ENCODE measurements around the gene CNNM4.

Gene CNNM4

DNA sequence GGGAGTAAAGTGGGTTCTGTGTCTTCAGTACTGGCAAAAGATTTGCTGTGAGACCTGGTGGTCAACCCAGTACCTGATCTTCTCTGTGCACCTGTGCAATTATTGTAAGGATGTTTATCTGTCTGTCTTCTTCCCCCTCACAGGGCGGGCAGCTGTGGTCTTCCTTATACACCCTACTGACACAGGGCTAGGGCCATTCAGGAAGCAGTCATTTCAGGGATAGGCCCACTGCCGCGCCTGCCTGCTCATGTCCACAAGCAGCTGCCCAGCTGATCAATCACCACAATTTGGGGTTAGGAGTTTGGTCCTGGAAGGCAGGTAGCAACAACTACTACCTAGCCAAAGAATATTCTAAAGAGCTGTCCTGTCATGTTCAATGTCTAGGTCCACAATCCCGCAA lies 1.2 kb upstream of the CNNM4 start:
- DNase-seq: no peak

DNA sequence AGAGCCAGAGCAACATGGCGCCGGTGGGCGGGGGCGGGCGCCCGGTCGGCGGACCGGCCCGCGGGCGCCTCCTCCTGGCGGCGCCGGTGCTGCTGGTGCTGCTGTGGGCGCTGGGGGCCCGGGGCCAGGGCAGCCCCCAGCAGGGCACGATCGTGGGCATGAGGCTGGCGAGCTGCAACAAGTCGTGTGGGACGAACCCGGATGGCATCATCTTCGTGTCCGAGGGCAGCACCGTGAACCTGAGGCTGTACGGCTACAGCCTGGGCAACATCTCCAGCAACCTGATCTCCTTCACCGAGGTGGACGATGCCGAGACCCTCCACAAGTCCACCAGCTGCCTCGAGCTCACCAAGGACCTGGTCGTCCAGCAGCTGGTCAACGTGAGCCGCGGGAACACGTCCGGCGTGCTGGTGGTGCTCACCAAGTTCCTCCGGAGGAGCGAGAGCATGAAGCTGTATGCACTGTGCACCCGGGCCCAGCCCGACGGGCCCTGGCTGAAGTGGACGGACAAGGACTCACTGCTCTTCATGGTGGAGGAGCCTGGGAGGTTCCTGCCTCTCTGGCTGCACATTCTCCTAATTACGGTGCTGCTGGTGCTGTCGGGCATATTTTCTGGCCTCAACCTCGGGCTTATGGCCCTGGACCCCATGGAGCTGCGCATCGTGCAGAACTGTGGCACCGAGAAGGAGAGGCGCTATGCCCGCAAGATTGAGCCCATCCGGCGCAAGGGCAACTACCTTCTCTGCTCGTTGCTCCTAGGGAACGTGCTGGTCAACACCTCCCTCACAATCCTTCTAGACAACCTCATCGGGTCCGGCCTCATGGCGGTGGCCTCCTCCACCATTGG lies 507 bp downstream of the CNNM4 start:
- DNase-seq: peak in 1 of 2 experiments; percentile 60

DNA sequence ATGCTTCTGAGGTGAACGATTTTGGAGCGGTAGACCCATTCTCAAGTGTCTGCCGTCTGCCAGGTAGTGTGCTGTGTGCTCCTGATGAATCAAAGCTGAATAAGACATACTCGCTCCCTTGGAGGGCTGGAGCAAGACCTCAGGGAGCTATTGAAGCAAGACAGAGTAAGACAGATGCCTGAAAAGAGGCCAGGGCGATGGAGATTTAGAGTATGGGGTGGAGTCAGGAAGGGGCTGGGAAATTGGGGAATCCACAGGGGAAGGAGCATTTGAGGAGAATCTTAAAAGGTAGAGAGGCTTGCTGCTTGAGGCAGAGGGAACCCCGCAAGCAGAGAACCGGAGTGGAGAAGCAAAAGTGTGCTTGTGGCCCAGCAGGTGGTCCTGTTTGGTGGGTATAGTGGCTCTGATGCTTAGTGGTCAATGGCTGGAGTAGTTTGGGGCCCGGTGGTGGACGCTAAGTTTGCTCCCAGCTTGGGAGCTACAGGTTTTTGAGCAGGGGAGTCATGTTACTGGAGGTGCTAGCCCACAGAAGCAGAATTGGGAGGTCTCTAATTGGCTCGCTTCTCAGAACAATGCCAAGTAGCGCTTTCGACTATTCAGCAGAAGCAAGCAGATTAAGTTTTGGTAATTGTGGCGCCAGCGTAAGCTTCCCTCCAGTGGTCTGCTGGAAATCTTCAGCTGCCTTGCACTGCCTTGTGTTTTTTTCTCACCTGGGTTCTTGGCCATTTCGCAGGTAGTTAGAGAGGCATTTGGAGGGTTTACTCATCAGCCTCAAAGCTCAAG lies 2.0 kb downstream of the CNNM4 start:
- DNase-seq: no peak

DNA sequence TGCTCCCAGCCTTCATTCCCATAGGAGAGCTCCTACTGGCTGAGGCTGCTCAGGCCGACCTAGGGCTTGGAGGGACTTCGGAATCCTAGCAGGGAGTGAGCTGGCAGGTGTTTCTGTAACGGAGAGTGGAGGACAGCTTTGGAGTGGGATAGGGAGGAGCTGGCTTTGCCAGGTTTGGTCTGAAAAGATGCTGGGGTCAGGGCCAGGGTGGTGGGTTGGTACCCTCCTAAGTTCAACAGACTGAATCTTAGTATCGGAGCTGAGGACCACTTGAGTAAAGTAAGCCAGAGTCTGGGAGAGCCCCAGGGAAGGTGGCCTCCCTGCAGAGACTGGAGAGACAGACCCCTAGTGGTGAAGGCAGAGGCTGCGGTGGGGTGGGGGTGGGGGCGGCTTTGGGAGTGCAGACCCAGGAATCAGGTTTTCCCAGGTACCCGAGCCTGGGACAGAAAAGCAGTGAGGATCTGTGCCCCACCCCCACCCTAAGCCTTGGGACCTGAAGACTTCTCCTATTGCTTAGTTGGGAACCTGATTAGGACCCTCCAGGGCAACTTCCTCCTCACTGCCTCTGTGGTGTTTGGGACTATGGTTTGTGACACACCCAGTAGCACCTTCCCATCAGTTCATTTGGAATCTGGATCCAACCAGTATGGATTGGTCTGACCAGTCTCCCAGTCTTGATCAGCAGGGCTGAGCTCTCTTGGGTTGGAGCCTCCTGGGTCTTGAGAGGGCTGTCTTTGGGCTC lies 3.0 kb downstream of the CNNM4 start:
- DNase-seq: peak; percentile 14 to 28

DNA sequence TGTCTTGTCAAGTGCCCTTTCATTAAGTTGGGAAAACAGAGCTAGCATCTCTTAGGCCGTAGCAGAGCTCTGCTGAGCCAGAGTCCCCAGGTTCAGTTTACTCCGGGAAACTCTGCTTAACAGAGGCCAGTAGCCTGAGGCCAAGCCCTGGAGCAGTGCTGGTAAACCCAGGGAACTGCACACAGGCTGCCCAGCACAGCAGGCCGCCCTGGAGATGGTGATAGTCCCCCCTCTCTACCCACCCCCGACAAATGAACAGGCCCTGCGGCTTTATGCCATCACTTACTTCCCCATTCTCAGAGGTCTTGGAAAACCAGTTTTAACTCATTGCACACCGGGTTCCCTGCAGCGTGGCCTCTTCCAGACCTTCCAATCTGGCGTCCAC lies 3.5 kb downstream of the CNNM4 start:
- DNase-seq: peak; percentile 81 to 84

DNA sequence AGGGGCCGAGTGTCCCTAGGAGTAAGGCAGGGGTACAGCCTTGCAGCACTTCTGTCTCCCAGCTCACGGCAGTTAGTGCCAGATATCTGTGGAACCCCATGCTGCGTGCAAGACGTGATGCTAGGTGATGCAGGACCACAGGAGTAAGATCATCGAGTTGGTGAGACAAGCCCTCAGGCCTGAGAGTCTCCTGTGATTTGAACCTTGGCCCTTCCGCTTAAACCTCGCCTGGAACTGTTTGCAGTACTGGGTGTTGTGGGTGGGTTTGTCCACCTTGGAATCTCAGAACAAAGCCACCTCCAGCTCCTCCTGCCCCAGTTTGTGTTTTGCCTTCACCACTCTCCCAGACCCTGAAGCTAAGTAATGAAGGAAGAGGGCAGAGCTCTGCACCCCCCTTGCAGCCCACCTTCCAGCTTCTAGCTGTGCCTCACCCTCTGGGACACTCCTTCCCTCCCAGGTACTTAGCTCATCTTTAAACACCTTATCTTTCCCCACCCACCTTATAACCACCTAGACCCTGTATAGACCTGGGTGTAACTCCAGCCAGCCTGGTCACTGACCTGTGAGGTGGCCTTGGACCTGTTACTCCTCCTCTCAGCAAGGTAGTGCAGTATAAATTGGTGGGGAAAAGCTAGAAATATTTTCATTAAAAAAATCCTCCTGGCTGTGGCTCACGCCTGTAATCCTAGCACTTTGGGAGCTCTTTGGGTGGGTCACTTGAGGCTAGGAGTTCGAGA lies 6.6 kb downstream of the CNNM4 start:
- no peak for DNase-seq

DNA sequence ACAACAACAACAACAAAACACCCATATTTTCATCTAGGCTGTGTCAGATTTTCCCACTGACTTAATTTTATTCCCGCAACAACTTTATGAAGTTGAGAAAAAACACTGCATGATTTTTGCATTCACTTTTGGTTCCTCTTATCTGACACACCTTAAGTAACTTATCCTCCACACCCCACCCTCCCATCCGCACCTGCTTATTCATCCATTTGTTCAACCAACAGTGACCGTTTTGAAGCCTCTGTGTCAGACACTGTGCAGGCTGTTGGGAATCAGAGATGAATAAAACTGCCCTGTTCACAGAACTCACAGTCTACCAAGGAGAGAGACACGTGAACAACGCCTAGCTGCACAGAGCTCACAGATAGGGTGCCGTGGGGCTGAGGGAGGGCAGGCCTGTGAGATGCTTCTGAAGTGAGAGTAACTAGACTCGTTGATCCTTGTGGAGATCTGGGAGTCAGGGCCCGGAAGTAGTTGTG lies 7.4 kb downstream of the CNNM4 start:
- no peak for DNase-seq

DNA sequence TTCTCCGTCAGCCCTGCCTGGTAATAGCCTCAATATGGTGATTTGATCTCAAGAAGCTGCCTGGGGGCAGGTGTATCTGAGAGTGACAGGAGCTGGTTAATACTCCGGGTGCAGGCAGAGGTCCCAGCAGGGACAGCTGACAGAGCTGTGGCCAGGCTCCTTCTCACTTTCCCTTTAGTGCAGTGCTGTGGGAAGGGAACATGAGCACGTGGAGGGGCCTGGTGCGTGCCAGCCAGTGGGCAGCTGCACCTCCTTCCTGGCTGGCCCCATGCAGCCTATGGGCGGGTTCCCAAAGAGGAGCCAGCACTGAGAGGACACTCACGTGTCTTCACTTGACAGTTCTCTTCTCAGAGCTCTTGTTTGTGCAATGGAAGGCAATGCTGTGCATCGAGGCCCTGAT lies 9.1 kb downstream of the CNNM4 start:
- DNase-seq: no peak

DNA sequence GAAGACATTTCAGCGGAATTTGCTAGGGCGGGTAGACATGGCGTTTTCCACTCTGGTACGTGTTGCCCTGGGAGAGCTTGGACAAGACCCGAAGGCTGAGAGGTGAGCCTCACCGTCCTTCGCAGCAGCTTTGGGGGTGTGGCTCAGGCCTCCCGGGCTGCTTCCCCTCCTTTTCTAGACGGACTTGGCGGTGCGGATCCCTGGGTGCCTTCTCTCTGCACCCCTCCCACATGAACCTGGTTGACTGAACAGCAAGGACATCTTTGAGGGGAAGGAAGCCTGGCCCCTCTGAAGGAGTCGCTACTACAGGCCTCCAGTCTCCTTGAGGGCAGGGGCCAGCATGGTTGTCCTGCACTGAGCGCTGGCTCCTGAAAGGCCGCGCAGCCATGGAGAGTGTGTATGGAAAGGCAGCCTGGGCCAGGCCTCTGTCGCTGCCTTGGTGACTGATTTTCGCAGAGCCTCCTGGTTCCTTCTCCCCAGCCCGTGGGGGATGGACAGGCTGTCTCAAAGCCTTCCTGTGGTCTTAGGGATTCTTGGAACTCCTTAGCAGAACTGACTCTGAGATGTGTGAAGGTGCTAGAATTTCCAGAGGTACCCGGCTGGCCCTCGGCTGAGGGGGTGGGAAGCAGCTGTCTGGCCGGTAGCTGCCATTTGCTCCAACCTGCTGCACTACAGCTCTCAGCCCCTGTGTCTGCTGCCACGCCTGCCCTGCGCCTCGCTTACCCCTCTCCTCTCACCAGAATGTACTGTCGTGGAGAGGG lies 9.9 kb downstream of the CNNM4 start:
- no peak for DNase-seq

DNA sequence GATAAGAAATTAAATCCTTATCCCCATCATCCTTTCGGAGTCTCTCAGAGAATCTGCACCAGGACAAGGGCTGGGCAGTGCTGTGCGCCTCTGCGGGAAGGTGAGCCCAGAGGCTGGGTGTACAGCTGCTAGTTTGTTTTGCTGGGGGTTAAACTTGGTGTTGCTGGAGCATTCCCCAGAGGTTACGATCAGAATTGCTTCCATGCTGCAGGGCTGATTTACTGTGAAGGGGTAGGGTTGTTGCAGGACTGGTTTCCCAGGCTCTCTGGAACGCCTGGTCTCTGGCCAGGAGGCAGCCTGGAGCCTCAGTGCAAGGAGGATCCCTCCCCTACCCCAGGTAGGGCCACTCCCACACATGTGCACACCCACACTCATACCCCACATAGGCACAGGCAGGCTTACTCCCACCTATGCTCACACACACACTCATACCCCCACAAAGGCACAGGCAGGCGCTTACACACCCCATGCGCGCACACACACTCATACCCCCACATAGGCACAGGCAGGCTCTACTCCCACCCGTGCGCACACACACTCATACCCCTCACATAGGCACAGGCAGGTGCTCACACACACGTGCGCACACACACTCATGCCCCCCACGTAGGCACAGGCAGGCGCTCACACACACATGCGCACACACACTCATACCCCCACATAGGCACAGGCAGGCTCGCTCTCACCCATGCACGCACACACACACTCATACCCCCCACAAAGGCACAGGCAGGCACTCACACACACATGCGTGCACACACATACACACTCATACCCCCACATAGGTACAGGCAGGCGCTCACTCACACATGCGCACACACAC lies 11.3 kb downstream of the CNNM4 start:
- no peak for DNase-seq

DNA sequence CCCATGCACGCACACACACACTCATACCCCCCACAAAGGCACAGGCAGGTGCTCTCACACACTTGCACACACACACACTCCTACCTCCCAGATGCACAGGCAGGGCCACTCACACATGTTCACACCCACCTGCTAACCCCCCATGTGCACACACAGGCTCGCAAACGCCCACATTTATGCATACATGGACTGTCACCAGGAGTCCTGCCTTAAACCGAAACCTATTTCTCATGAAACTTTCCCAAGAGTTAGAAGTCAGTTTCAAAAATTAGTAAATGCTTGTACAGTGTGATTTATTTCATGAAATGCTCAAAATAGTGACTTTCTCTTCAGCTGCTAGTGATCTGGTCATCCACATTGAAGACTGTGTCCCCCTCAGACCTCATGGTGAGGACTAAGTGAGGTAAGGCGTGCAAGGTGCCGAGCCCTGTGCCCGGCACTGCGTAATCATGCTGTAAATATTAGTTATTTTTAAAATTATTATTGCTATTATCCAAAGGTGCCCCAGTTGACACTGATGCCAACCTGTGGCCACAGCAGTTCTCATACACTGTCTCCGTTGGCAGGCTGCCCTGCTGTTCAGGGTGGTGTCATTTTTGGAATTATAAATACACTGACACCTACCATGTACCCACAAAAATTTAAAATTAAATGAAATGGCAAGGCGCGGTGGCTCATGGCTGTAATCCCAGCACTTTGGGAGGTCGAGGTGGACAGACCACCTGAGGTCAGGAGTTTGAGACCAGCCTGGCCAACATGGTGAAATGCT lies 12.4 kb downstream of the CNNM4 start:
- DNase-seq: no peak

DNA sequence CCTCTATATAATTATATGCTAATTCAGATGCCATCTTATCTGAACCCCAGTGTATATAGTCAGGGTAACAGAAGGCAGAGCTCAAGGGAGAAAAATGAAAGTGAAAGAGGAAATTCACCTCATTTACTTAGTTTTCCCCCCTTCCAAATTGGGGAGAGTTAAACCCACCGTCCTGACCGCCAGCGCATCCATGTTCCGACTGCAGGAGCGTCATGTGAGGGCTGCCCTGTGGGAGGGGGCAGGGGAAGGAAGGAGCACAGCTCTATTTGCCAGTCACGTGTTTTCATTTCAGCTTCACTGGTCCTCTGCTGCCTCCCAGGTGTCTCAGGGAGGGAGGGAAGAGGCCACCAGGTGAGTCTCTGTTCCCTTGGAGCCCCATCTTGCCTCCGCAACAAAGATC lies 13.2 kb downstream of the CNNM4 start:
- no peak for DNase-seq

DNA sequence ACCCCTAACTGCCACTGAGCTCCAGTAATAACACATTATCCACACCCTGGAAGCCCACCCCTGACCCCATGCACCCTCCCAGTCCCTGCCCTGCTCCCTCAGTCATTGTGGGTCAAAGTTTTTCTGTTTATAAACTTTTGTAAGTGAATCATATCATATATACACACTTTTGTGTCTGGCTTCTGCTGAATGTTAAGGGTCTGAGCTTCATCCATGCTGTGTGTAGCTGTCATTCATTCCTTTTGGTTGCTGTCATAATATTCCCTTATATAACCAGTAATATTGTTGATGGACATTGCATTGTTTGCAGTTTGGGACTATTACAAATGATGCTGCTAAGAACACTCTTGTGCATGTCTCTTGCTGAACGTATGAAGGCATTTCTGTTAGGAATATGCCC lies 14.5 kb downstream of the CNNM4 start:
- no peak for DNase-seq

DNA sequence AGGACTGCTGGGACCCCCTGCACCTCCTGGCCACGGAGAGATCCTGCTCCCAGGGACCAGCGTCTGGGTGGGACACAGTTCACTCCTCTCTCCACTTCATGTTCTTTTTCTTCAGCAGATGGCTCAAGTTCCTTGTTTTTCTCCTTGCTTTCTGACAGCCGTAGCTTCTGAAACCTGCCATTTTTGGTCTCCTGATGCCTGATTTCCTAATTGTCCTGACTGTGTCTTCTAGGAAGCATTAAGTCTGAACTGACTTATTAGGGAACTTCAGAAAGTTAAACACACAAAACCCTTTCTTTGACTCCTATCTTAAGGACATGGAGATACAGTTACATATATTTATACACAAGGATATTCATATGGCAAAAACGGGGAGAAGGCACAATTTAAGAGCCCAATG lies 22.7 kb downstream of the CNNM4 start:
- no peak for DNase-seq

DNA sequence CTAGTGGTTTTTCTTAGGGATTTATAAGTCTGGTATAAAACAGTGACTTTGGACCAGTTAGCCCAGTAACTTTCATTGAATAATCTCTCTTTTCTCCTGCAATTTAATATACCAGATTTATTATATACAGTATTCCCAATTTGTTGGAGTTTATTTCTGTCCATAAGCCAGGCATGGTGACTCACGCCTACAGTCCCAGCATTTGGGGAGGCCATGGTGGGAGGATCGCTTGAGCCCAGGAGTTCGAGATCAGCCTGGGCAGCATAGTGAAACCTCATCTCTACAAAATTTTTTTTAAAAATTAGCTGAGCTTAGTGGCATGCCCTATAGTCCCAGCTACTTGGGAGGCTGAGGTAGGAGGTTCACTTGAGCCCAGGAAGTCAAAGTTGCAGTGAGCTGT lies 26.7 kb downstream of the CNNM4 start:
- DNase-seq: no peak

DNA sequence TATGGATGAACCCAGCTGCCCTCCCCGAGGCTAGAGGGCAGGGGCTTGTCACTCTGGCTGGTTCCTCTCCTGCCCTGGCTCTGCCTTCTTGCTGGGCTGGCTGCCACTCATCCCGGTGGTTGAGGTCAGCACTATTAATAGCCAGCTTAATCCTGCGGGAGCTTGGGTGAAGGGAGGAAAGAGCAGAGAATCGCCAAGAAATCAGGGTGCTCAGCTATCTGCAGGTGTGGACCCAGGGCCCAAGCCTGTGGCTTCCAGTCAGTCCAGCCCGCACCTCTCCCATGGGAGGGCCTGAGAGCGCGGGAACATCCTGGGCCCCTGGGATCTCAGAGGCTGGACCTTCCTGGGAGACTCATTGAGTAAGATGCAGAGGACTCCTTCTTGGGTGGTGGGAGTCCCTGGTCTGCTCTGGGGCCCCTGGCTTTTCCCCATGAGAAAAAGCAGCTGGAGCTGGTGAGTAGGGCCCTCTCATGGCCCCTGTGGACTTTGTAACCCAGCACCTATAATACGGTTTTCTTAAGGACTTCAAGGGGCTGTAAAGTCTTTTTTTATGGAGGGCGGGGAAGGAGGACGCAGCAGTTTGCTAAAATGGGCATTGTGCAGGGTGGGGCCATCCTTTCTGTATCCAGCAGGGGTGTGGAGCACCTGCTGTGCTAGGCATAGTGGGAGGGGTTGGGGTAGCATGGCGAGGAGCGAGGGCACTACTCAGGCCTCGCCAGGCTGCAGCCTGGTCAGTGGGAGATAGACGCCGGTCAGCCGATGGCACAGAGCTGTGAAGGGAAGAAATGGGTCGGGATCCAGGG lies 27.9 kb downstream of the CNNM4 start:
- DNase-seq: no peak

DNA sequence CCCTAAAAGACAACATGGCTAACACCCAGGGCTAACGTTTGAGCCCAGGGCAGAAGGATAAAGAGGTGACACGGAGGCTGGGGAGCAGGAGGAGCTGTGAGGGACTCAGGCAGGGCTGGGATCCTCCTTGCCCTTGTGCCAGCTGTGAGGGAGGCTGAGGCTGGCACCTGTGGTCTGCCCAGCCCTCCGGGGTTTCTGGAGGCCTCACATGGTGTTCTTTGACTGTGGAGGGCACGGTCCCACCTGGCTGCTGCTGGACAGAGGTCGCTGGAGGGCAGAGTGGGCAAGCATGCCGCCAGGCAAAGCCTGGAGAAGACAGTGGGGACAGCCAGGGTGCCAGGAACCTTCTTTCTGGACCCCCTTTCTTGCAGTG lies 28.5 kb downstream of the CNNM4 start:
- DNase-seq: no peak

DNA sequence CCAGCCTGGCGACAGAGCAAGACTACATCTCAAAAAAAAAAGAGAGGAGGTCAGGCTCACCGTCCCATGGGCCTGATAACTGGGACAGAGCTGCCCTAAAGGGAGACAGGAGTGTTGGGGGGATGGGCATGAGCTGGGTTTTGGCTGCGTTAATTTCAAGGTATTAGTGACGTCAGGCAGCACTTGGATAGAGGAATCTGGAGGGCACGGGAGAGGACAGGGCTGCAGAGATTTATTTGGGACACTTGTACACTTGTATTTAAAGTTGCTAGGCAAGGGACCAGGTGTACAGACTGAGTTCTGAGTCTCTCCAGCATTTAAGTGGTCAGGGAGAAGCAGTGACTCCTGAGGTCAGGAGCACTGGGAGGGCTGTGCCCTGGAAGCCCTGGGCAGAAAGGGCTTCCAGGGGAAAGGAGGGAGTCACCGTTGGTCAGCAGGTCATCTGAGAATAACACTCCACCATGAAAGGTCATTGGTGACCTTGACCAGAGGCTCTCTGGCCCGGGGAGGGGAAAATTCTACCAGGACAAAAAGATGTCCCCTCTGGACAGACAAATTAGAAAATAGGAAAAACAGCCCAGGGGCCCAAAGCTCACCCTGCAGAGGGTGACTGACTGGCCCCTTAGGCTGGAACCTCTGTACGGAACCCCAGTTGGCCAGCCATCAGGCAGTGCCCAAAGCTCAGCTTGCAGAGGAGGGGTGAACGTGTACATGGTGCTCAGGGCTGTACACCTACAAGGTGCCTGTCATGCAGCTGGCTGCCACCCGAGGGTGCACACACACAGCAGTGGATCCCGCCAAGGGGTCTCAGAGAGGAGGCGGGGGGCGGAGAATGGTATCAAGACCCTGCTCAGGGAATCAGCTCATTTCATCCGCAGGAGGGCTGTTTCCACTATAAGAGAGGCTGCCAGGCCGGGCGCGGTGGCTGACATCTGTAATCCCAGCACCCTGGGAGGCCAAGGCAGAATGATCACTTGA lies 32.4 kb downstream of the CNNM4 start:
- no peak for DNase-seq
